H4 (cell line): Measurements from ENCODE around the gene RBM42. TPM values are rescaled to one million over a fixed set of nuclear protein-coding genes. Genes with fewer than 3 reads are reported as not detected.
"Not testable (repeated sequence)": the region's sequence is repeated elsewhere in the genome, so short reads cannot be mapped to it uniquely, and the experiment has no call there.

Source experiments
- DNase-seq: peaks from one replicate; pipeline ENCODE4 v3.0.0-alpha.2; 2015; ENCODE audit warnings: low spot score
- total RNA-seq: library from RNA; depleted of rRNA; stranded (reverse); fragments of >200 nt; shearing (Covaris generic); gene quantifications from 2 replicates; pipeline ENCODE4 v1.2.3, GENCODE V29; 2014; rRNA removed

Gene RBM42
- total RNA-seq, 1 experiment from 2014 or later: 135 TPM

DNA sequence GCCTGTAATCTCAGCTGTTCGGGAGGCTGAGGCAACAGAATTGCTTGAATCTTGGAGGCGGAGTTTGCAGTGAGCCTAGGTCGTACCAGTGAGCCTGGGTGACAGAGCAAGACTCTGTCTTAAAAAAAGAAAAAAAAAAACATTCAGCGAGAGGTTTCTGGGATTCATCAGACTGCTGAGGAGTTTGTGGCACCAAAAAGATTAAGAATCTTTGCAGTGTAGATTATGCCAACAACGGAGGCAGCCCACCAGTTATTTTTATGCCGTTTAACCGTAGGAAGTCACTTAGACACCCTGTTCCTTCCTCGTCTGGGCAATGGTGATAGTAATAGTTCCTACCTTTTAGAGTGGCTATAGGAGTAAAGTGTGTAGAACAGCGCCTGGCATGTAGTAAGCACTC lies 21.7 kb downstream of the RBM42 start:
- DNase-seq: no peak

GRCh38 chr19:35654828-35655227 lies 26.0 kb downstream of the RBM42 start:
- DNase-seq: not testable (repeated sequence)

- no peak for DNase-seq
These were observed 26.8 kb downstream of the RBM42 start for GRCh38 chr19:35655600-35655999.

GRCh38 chr19:35656700-35657099 lies 27.9 kb downstream of the RBM42 start:
- no peak for DNase-seq

DNA sequence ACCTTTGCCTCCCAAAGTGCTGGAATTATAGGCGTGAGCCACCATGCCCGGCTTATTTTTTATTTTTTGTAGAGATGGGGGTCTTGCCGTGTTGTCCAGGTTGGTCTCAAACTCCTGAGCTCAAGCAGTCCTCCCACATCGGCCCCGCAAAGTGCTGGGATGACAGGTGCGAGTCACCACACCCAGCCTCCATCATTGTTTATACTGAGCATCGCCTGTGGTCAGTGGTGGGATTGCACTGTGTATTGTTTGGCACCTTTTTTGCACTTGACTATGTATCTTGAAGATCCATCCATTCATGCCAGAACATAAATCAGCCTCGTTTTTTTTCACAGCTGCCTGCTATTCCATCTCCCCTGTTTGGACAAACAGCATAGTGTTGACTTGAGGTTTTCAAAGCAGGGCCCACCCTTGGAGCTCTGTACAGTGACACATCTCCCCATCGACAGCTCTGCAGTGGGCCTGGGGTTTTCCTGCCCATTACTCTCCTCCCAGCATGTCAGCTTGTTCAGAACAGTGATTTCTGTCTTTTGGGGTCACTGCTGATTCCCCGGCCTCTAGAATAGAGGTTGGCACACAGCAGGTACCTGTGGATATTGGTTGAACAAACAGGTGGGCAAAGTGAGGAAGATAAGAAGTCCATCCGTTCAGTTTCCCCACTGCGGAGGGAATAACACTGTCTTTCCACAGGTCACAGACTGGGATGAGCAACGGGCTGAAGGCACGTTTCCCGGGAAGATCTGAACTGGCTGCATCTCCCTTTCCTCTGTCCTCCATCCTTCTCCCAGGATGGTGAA lies 29.3 kb downstream of the RBM42 start:
- no peak for DNase-seq

DNA sequence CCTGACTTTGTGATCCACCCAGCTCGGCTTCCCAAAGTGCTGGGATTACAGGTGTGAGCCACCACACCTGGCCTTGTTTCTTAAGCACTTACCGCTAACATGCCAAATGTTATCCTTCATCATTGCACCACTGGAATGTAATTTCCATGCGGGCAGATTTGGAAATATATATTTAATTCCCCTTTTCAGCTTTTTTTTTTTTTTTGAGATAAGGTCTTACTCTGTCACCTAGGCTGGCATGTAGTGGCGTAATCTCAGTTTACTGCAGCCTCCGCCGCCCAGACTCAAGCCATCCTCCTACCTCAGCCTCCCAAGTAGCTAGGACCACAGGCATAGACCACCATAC lies 33.1 kb downstream of the RBM42 start:
- no peak for DNase-seq

DNA sequence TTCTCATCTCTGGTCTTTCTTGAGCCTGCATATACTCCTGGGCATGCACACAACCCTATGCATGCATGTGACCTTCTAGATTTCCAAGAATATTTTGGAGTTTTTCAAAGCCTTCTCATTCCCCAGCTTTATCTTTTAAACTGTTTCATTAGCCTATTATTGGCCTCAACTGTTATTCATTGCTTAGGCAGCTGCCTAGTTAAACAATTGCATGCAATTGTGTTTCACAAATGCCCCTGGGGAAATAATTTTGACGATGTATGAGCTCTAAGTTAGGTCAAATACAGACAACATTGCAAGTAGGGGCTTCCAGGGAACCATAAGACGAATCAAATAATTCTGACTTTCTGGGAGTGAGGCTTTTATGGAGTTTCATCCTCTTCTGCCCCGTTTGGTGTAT lies 35.1 kb downstream of the RBM42 start:
- DNase-seq: no peak

DNA sequence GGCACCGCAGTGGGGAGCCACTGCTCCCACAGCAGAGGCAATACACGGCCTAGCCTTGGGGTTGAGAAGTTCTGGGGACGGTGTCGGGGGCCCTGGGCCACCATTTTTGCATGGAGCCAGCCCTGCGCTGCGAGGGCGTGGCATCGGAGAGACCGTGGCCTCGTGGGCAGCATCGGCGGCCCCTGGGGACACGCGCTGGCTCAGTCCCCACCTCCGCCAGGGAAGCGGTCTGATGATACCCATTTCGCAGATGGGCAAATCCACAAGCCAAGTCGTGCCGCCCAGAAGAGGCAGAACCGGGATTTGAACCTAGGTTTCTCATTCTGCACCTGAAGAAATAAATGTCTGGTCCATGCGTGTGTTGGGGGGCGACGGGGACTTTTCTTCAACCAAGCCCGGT lies 36.3 kb downstream of the RBM42 start:
- DNase-seq: no peak

- DNase-seq: no peak
These were observed 36.8 kb downstream of the RBM42 start for GRCh38 chr19:35665604-35666003.

GRCh38 chr19:35666251-35666913 lies 37.5 kb downstream of the RBM42 start, which contains the start of gene UPK1A:
Gene UPK1A (plus strand): TSS chr19:35666517. CDS start chr19:35666813, 296 bp downstream.
- DNase-seq: no peak

GRCh38 chr19:35669566-35669965 lies 40.7 kb downstream of the RBM42 start:
- no peak for DNase-seq

- no peak for DNase-seq
These were observed 41.1 kb downstream of the RBM42 start for GRCh38 chr19:35669974-35670373.

DNA sequence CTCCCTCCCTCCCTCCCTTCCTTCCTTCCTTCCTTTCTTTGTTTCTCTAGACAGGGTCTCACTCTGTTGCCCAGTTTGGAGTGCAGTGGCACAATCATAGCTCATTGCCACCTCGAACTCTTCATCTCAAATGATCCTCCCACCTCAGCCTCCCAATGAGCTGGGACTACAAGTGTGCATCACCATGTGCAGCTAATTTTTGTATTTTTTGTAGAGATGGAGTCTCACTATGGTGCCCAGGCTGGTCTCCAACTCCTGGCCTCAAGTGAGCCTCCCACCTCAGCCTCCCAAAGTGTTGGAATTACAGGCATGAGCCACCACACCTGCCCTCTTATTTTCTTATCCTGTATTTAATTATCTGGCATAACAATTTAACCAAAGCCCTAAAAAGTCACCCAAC lies 41.9 kb downstream of the RBM42 start:
- DNase-seq: no peak

GRCh38 chr19:35671818-35672217 lies 43.0 kb downstream of the RBM42 start:
- no peak for DNase-seq

DNA sequence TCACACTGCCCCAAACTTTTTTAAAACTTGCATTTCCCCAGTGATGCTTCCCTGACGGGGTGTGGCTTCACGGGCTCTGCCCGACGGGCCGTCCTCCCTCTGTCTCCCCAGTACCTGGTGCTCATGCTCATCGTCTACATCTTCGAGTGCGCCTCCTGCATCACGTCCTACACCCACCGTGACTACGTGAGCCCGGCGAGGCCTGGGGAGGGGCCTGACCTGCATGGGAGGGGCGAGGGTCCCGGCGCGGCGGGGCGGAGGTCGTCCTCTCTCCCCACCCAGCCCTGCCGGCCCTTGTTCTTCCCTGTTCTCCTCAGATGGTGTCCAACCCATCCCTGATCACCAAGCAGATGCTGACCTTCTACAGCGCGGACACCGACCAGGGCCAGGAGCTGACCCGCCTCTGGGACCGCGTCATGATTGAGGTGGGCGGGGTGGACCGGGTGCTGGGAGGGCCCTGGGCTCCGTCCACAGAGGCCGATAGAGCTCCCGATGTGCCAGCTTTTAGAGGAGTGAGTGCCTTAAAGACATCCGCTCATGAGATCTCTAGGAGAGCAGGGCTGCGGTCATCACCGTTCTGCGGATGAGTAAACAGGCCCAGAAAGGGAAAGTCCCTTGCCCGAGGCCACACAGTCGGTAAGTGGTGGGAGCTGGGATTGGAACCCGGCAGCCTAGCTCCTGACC lies 44.4 kb downstream of the RBM42 start:
- peak; percentile 65 for DNase-seq

DNA sequence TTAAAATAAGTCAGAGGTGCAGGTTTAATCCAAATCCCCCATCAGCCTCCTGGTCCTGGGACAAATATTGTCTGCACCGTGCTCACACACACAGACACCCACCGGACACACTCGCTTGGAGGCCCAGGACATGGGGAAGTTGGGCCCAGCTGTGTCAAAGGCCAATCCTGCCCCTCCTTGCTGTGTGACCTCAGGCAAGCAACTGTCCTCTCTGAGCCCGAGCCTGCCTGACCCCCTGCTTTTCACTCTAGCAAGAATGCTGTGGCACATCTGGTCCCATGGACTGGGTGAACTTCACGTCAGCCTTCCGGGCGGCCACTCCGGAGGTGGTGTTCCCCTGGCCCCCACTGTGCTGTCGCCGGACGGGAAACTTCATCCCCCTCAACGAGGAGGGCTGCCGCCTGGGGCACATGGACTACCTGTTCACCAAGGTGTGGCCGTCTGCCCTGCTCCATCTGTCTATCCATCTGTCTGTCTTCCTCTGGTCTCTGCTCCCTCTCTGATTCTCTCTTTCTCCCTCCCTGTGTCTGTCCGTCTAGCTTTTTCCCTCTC lies 46.8 kb downstream of the RBM42 start:
- DNase-seq: no peak

Other genes starting within 250 kb of the RBM42 start
- not detected in 2 replicates for gene FFAR2, start 180.8 kb upstream of the RBM42 start, total RNA-seq
- gene KRTDAP, start 138.6 kb upstream of the RBM42 start, total RNA-seq: not detected in 2 replicates
- gene DMKN, start 115.4 kb upstream of the RBM42 start, total RNA-seq: 19.6 and 34.6 TPM in 2 replicates
- 0.45 TPM in 1 of 2 replicates, not detected in the other for gene SBSN, start 100.7 kb upstream of the RBM42 start, total RNA-seq
- not detected in 2 replicates for gene GAPDHS, start 95.6 kb upstream of the RBM42 start, total RNA-seq
- gene TMEM147, start 83.4 kb upstream of the RBM42 start, total RNA-seq: 306 and 341 TPM in 2 replicates
- not detected in 2 replicates for gene ATP4A, start 65.4 kb upstream of the RBM42 start, total RNA-seq
- gene PMIS2, start 42.9 kb upstream of the RBM42 start, total RNA-seq: not detected in 2 replicates
- 17.2 and 22.7 TPM in 2 replicates for gene HAUS5, start 16.3 kb upstream of the RBM42 start, total RNA-seq
- gene ETV2, start 12.7 kb downstream of the RBM42 start, total RNA-seq: 2.8 and 4.9 TPM in 2 replicates
- gene COX6B1, start 19.3 kb downstream of the RBM42 start, total RNA-seq: 1,937 and 2,103 TPM in 2 replicates
- gene UPK1A, start 37.5 kb downstream of the RBM42 start, total RNA-seq: not detected in 2 replicates
- gene ZBTB32, start 75.5 kb downstream of the RBM42 start, total RNA-seq: not detected in 2 replicates
- 4.9 and 8.8 TPM in 2 replicates for gene KMT2B, start 89.0 kb downstream of the RBM42 start, total RNA-seq
- 6.2 and 31.2 TPM in 2 replicates for gene IGFLR1, start 113.4 kb downstream of the RBM42 start, total RNA-seq
- 25.2 and 27.5 TPM in 2 replicates for gene U2AF1L4, start 116.4 kb downstream of the RBM42 start, total RNA-seq
- gene PSENEN, start 116.6 kb downstream of the RBM42 start, total RNA-seq: 91.4 and 100 TPM in 2 replicates
- gene LIN37, start 119.5 kb downstream of the RBM42 start, total RNA-seq: 11.5 and 15.5 TPM in 2 replicates
- not detected in 2 replicates for gene HSPB6, start 128.0 kb downstream of the RBM42 start, total RNA-seq
- 9.6 and 15.3 TPM in 2 replicates for gene PROSER3, start 129.1 kb downstream of the RBM42 start, total RNA-seq
- gene ARHGAP33, start 146.5 kb downstream of the RBM42 start, total RNA-seq: 1.5 and 2.2 TPM in 2 replicates
- not detected in 2 replicates for gene PRODH2, start 183.8 kb downstream of the RBM42 start, total RNA-seq
- gene NPHS1, start 223.5 kb downstream of the RBM42 start, total RNA-seq: not detected in 2 replicates
- 0.08 and 0.19 TPM in 2 replicates for gene KIRREL2, start 227.9 kb downstream of the RBM42 start, total RNA-seq
- gene APLP1, start 239.5 kb downstream of the RBM42 start, total RNA-seq: 28.7 and 45.8 TPM in 2 replicates